Astrocyte (in vitro differentiated cells and primary cell): Measurements from ENCODE around the gene COPRS. TPM values are rescaled to one million over a fixed set of nuclear protein-coding genes. Genes with fewer than 3 reads are reported as not detected.

Experiments
- DNase-seq: peaks from one replicate; pipeline ENCODE4 v3.0.0-alpha.2; 2010; ENCODE audit warnings: low read depth
- FAIRE-seq: peaks from 2 replicates; lab custom pipeline; 2011; peaks lifted over from hg19 to GRCh38; lab: Jason Lieb, UNC
- H2AFZ ChIP-seq: 2 replicates; pipeline ENCODE4 v1.6.0; 2012; ENCODE audit warnings: low read depth, low read length, inconsistent platforms
- H3K27ac ChIP-seq: 2 replicates; pipeline ENCODE4 v1.5.1; 2011; ENCODE audit warnings: low read depth, low read length, inconsistent platforms
- H3K27me3 ChIP-seq: 2 replicates; pipeline ENCODE4 v1.6.0; 2011; ENCODE audit warnings: low read length, inconsistent platforms; ENCODE audit not compliant: insufficient read depth
- H3K36me3 ChIP-seq: 2 replicates; pipeline ENCODE4 v1.5.1; 2011; ENCODE audit warnings: low read length, inconsistent platforms; ENCODE audit not compliant: insufficient read depth
- H3K4me1 ChIP-seq: 2 replicates; pipeline ENCODE4 v1.5.1; 2011; ENCODE audit warnings: low read length, inconsistent platforms; ENCODE audit not compliant: insufficient read depth
- H3K4me2 ChIP-seq: 2 replicates; pipeline ENCODE4 v1.6.0; 2012; ENCODE audit warnings: low read length, inconsistent platforms
- H3K4me3 ChIP-seq: 2 replicates; pipeline ENCODE4 v1.5.1; 2011; ENCODE audit warnings: low read depth, mild to moderate bottlenecking, low read length, inconsistent platforms; ENCODE audit not compliant: insufficient read depth
- H3K79me2 ChIP-seq: 2 replicates; pipeline ENCODE4 v1.6.0; 2012; ENCODE audit warnings: mild to moderate bottlenecking, low read length, inconsistent platforms; ENCODE audit not compliant: insufficient read depth
- H3K9ac ChIP-seq: 2 replicates; pipeline ENCODE4 v1.6.0; 2012; ENCODE audit warnings: mild to moderate bottlenecking, low read length, inconsistent platforms
- H3K9me3 ChIP-seq: 2 replicates; pipeline ENCODE4 v1.5.1; 2012; ENCODE audit warnings: low read depth, mild to moderate bottlenecking, low read length, inconsistent platforms; ENCODE audit not compliant: insufficient read depth
- H4K20me1 ChIP-seq: 2 replicates; pipeline ENCODE4 v1.6.0; 2012; ENCODE audit warnings: low read length, inconsistent platforms; ENCODE audit not compliant: insufficient read depth
- H3K27ac Mint-ChIP-seq: one replicate; pipeline ENCODE4 v1.8.0; 2021; ENCODE audit warnings: mild to moderate bottlenecking, mixed read lengths; ENCODE audit not compliant: unreplicated experiment
- H3K27me3 Mint-ChIP-seq: one replicate; pipeline ENCODE4 v1.8.0; 2021; ENCODE audit warnings: low read depth, mixed read lengths; ENCODE audit not compliant: unreplicated experiment
- H3K36me3 Mint-ChIP-seq: one replicate; pipeline ENCODE4 v1.8.0; 2021; ENCODE audit warnings: low read depth, mixed read lengths; ENCODE audit not compliant: unreplicated experiment
- H3K4me1 Mint-ChIP-seq: one replicate; pipeline ENCODE4 v1.8.0; 2021; ENCODE audit warnings: low read depth, mixed read lengths; ENCODE audit not compliant: unreplicated experiment
- H3K4me3 Mint-ChIP-seq: one replicate; pipeline ENCODE4 v1.8.0; 2021; ENCODE audit warnings: mild to moderate bottlenecking, moderate library complexity, mixed read lengths; ENCODE audit not compliant: unreplicated experiment
- H3K9me3 Mint-ChIP-seq: one replicate; pipeline ENCODE4 v1.8.0; 2021; ENCODE audit warnings: mild to moderate bottlenecking, mixed read lengths; ENCODE audit not compliant: unreplicated experiment
- CTCF ChIP-seq: IDR thresholded peaks from 2 replicates; pipeline ENCODE4 v1.5.1; 2011; ENCODE audit warnings: low read depth, mild to moderate bottlenecking, inconsistent platforms, low read length, moderate library complexity; ENCODE audit not compliant: insufficient read depth
- EZH2 ChIP-seq: IDR thresholded peaks from 2 replicates; pipeline ENCODE4 v1.6.1; 2012; ENCODE audit warnings: mild to moderate bottlenecking, low read length, inconsistent platforms; ENCODE audit not compliant: insufficient read depth
- total RNA-seq: library from RNA; stranded (reverse); gene quantifications from 2 replicates; pipeline ENCODE4 v1.2.1, GENCODE V29; 2021

The COPRS gene
- total RNA-seq, 1 donor from 2014 or later = 27.8 TPM

DNA sequence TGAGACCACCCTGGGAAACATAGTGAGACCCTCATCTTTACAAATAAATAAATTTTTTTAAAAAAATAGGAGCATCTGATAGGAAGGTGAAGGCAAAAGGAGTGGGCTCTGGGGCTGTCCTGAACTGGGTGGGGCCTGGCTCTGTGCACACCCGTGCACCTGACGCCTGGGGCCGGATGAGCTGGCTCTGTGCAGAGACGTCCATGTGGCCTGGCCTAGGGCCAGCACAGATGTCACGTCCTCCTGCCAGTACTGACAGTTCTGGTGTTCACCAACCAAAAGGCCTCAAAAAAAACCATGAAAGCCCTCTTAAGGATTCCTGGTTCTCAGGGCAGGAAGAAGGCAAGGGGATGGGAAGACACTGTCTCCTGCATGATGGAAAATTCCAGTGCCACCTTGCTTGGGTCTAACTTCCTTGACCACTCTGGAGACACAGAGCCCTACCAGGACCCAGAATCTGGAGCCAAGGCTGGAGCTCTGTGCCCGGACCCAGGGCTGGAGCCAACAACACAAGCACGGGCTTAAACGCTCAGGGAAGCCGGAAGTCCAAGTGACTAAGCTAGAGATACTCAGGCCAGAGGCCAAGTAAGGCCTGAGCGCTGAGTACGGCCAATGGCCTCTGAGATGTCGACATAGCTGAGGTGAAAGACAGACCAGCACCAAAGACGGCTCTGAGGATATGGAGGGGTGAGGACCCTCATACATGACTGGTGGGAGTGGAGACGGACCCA, 32.9 kb downstream of the COPRS start:
- Mint-ChIP-seq H3K4me1 (no peaks in the 10 kb centered on the region), H3K9me3 (no peaks in the 10 kb centered on the region), H3K36me3 (no peaks in the 10 kb centered on the region), H3K27ac (no peak overlapping the region), H3K4me3 (no peak overlapping the region), H3K27me3 (no peaks in the 10 kb centered on the region)
- Histone ChIP-seq H3K4me3 (no peak overlapping the region), H3K9me3 (no peaks in the 10 kb centered on the region), H3K27me3 (no peaks in the 10 kb centered on the region), H3K27ac (no peak overlapping the region), H3K9ac (no peak overlapping the region), H2AFZ (no peak overlapping the region), H3K79me2 (no peaks in the 10 kb centered on the region), H3K36me3 (no peaks in the 10 kb centered on the region), H4K20me1 (no peaks in the 10 kb centered on the region), H3K4me1 (no peaks in the 10 kb centered on the region), H3K4me2 (no peak overlapping the region)
- FAIRE-seq (no peak), DNase-seq (no peak)
- TF ChIP-seq EZH2 = no peak

- Histone ChIP-seq H3K27me3 (no peaks in the 10 kb centered on the region), H3K4me2 (no peak overlapping the region), H3K27ac (no peak overlapping the region), H3K79me2 (no peaks in the 10 kb centered on the region), H4K20me1 (no peaks in the 10 kb centered on the region), H3K9me3 (no peaks in the 10 kb centered on the region), H3K36me3 (no peaks in the 10 kb centered on the region), H3K9ac (no peak overlapping the region), H3K4me1 (peaks cover 5% of the 10 kb centered on the region), H3K4me3 (no peak overlapping the region), H2AFZ (no peak overlapping the region)
- Mint-ChIP-seq H3K4me3 (no peak overlapping the region), H3K27ac (no peak overlapping the region), H3K9me3 (peaks cover 2% of the 10 kb centered on the region), H3K27me3 (no peaks in the 10 kb centered on the region), H3K36me3 (no peaks in the 10 kb centered on the region), H3K4me1 (no peaks in the 10 kb centered on the region)
- FAIRE-seq = no peak
- TF ChIP-seq CTCF (no peak), EZH2 (no peak)
- no peak for DNase-seq
These were observed 34.2 kb downstream of the COPRS start for GRCh38 chr17:31824766-31825360.

GRCh38 chr17:31823014-31823413, 36.0 kb downstream of the COPRS start:
- Histone ChIP-seq H3K9me3 (no peaks in the 10 kb centered on the region), H3K4me1 (peaks cover 5% of the 10 kb centered on the region), H3K27me3 (no peaks in the 10 kb centered on the region), H3K79me2 (no peaks in the 10 kb centered on the region), H3K36me3 (no peaks in the 10 kb centered on the region), H2AFZ (no peak overlapping the region), H3K4me2 (no peak overlapping the region), H3K4me3 (no peak overlapping the region), H4K20me1 (no peaks in the 10 kb centered on the region), H3K27ac (no peak overlapping the region), H3K9ac (no peak overlapping the region)
- peaks cover 3% of the 10 kb centered on the region for H3K9me3 Mint-ChIP-seq
- H3K4me3 Mint-ChIP-seq = no peak overlapping the region
- DNase-seq (no peak), FAIRE-seq (no peak)
- H3K36me3 Mint-ChIP-seq = no peaks in the 10 kb centered on the region
- H3K4me1 Mint-ChIP-seq = no peaks in the 10 kb centered on the region
- no peak overlapping the region for H3K27ac Mint-ChIP-seq
- no peak for TF ChIP-seq EZH2
- no peak for TF ChIP-seq CTCF
- no peaks in the 10 kb centered on the region for H3K27me3 Mint-ChIP-seq
